ENCODE results near the gene HS3ST5.

DNA sequence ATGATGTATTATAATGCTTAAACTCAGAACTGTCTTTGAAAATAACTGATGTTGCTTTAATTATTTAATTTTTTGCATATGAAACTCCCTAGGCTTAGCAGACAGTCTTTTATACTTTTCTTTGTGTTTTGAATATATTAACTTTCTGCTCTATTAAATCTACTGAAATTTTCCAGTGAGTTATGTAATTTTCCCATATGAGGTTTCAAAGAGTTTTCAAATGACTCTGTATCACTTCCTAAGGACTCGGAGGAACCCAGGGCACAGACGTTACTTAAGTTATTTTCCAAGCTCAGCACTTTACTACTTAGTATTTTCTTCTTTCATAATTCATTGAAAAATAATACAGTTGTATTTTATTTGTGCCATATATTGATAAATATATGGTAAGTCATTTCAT lies 122.6 kb downstream of the HS3ST5 start:
- TF ChIP-seq SP1 (IDR thresholded peaks at IDR 0.05) (no peak), TAF1 (conservative IDR thresholded peaks at IDR 0.05) (no peak), RXRA (IDR thresholded peaks at IDR 0.05) (no peak), RAD21 (IDR thresholded peaks at IDR 0.05) (no peak), HNF4G (IDR thresholded peaks at IDR 0.05) (no peak), NR2F2 (IDR thresholded peaks at IDR 0.05) (no peak), GABPA (IDR thresholded peaks at IDR 0.05 in 1 of 2, conservative IDR thresholded peaks at IDR 0.05 in 1 of 2) (no peak), HNF4A (conservative IDR thresholded peaks at IDR 0.05) (no peak)
- TF ChIP-seq, protein P1, sequence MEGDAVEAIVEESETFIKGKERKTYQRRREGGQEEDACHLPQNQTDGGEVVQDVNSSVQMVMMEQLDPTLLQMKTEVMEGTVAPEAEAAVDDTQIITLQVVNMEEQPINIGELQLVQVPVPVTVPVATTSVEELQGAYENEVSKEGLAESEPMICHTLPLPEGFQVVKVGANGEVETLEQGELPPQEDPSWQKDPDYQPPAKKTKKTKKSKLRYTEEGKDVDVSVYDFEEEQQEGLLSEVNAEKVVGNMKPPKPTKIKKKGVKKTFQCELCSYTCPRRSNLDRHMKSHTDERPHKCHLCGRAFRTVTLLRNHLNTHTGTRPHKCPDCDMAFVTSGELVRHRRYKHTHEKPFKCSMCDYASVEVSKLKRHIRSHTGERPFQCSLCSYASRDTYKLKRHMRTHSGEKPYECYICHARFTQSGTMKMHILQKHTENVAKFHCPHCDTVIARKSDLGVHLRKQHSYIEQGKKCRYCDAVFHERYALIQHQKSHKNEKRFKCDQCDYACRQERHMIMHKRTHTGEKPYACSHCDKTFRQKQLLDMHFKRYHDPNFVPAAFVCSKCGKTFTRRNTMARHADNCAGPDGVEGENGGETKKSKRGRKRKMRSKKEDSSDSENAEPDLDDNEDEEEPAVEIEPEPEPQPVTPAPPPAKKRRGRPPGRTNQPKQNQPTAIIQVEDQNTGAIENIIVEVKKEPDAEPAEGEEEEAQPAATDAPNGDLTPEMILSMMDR (IDR thresholded peaks at IDR 0.05; ENCODE audit: low read depth, low read length, missing input control) = no peak
- TF ChIP-seq, protein P2, sequence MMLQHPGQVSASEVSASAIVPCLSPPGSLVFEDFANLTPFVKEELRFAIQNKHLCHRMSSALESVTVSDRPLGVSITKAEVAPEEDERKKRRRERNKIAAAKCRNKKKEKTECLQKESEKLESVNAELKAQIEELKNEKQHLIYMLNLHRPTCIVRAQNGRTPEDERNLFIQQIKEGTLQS (IDR thresholded peaks at IDR 0.05) = no peak
- TF ChIP-seq, protein P3, sequence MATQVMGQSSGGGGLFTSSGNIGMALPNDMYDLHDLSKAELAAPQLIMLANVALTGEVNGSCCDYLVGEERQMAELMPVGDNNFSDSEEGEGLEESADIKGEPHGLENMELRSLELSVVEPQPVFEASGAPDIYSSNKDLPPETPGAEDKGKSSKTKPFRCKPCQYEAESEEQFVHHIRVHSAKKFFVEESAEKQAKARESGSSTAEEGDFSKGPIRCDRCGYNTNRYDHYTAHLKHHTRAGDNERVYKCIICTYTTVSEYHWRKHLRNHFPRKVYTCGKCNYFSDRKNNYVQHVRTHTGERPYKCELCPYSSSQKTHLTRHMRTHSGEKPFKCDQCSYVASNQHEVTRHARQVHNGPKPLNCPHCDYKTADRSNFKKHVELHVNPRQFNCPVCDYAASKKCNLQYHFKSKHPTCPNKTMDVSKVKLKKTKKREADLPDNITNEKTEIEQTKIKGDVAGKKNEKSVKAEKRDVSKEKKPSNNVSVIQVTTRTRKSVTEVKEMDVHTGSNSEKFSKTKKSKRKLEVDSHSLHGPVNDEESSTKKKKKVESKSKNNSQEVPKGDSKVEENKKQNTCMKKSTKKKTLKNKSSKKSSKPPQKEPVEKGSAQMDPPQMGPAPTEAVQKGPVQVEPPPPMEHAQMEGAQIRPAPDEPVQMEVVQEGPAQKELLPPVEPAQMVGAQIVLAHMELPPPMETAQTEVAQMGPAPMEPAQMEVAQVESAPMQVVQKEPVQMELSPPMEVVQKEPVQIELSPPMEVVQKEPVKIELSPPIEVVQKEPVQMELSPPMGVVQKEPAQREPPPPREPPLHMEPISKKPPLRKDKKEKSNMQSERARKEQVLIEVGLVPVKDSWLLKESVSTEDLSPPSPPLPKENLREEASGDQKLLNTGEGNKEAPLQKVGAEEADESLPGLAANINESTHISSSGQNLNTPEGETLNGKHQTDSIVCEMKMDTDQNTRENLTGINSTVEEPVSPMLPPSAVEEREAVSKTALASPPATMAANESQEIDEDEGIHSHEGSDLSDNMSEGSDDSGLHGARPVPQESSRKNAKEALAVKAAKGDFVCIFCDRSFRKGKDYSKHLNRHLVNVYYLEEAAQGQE (IDR thresholded peaks at IDR 0.05) = no peak
- TF ChIP-seq, protein P4, sequence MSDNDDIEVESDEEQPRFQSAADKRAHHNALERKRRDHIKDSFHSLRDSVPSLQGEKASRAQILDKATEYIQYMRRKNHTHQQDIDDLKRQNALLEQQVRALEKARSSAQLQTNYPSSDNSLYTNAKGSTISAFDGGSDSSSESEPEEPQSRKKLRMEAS (IDR thresholded peaks at IDR 0.05) = no peak
- TF ChIP-seq, protein P5, sequence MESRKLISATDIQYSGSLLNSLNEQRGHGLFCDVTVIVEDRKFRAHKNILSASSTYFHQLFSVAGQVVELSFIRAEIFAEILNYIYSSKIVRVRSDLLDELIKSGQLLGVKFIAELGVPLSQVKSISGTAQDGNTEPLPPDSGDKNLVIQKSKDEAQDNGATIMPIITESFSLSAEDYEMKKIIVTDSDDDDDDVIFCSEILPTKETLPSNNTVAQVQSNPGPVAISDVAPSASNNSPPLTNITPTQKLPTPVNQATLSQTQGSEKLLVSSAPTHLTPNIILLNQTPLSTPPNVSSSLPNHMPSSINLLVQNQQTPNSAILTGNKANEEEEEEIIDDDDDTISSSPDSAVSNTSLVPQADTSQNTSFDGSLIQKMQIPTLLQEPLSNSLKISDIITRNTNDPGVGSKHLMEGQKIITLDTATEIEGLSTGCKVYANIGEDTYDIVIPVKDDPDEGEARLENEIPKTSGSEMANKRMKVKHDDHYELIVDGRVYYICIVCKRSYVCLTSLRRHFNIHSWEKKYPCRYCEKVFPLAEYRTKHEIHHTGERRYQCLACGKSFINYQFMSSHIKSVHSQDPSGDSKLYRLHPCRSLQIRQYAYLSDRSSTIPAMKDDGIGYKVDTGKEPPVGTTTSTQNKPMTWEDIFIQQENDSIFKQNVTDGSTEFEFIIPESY (IDR thresholded peaks at IDR 0.05) = no peak
